Osteoblast (primary cell): Measurements from ENCODE around the gene NPNT. TPM values are rescaled to one million over a fixed set of nuclear protein-coding genes. Genes with fewer than 3 reads are reported as not detected.

ENCODE experiments used
- DNase-seq: peaks from one replicate; pipeline ENCODE4 v3.0.0; 2011; ENCODE audit warnings: low spot score, mixed read lengths; ENCODE audit not compliant: insufficient read length; ENCODE audit errors: missing footprints
- H2AFZ ChIP-seq: 2 replicates; pipeline ENCODE4 v1.6.0; 2011; ENCODE audit warnings: mild to moderate bottlenecking, low read length
- H3K27ac ChIP-seq: 2 replicates; pipeline ENCODE4 v1.5.1; 2011; ENCODE audit warnings: mild to moderate bottlenecking, low read depth, low read length, moderate library complexity
- H3K27me3 ChIP-seq: 2 replicates; pipeline ENCODE4 v1.6.0; 2012; ENCODE audit warnings: mild to moderate bottlenecking, control low read depth, inconsistent platforms, low read length, moderate library complexity; ENCODE audit not compliant: insufficient read depth
- H3K36me3 ChIP-seq: 2 replicates; pipeline ENCODE4 v1.5.1; 2011; ENCODE audit warnings: mild to moderate bottlenecking, low read length, control low read depth, moderate library complexity; ENCODE audit not compliant: insufficient read depth
- H3K4me1 ChIP-seq: 2 replicates; pipeline ENCODE4 v1.5.1; 2011; ENCODE audit warnings: mild to moderate bottlenecking, low read length, control low read depth, moderate library complexity; ENCODE audit not compliant: insufficient read depth
- H3K4me2 ChIP-seq: 2 replicates; pipeline ENCODE4 v1.6.0; 2011; ENCODE audit warnings: mild to moderate bottlenecking, low read length; ENCODE audit not compliant: insufficient read depth
- H3K4me3 ChIP-seq: fragments of 200-600 bp; sonication (generic); 3 replicates; pipeline ENCODE4 v1.5.1; 2012; ENCODE audit warnings: mild to moderate bottlenecking, low read length, inconsistent platforms; ENCODE audit not compliant: insufficient read depth
- H3K79me2 ChIP-seq: 2 replicates; pipeline ENCODE4 v1.6.0; 2012; ENCODE audit warnings: mild to moderate bottlenecking, low read length, control low read depth, inconsistent platforms; ENCODE audit not compliant: insufficient read depth
- H3K9me3 ChIP-seq: 2 replicates; pipeline ENCODE4 v1.5.1; 2011; ENCODE audit warnings: low read depth, low read length, control low read depth
- H4K20me1 ChIP-seq: 2 replicates; pipeline ENCODE4 v1.6.0; 2012; ENCODE audit warnings: mild to moderate bottlenecking, low read length, control low read depth; ENCODE audit not compliant: insufficient read depth
- CTCF ChIP-seq: IDR thresholded peaks from 2 replicates; pipeline ENCODE4 v1.5.1; 2011; ENCODE audit warnings: mild to moderate bottlenecking, low read depth, low read length, moderate library complexity; ENCODE audit errors: extremely low read depth
- total RNA-seq: library from RNA; depleted of rRNA; stranded (reverse); fragments of >200 nt; gene quantifications from 2 replicates; pipeline ENCODE4 v1.2.3, GENCODE V29; 2012

Gene NPNT
- total RNA-seq, 1 donor = 0.36 TPM

GRCh38 chr4:105921301-105921700 lies 26.0 kb downstream of the NPNT start:
- Histone ChIP-seq H2AFZ (no peak overlapping the region), H3K4me1 (no peaks in the 10 kb centered on the region), H3K36me3 (no peaks in the 10 kb centered on the region), H3K27ac (no peak overlapping the region), H3K4me2 (no peak overlapping the region), H3K27me3 (no peaks in the 10 kb centered on the region), H3K4me3 (no peak overlapping the region), H3K79me2 (no peaks in the 10 kb centered on the region), H3K9me3 (no peaks in the 10 kb centered on the region), H4K20me1 (no peaks in the 10 kb centered on the region)
- DNase-seq = no peak
- no peak for TF ChIP-seq CTCF

- no peak overlapping the region for H3K27ac ChIP-seq
- H3K9me3 ChIP-seq = no peaks in the 10 kb centered on the region
- DNase-seq = no peak
- no peaks in the 10 kb centered on the region for H3K27me3 ChIP-seq
- H3K4me1 ChIP-seq = no peaks in the 10 kb centered on the region
- H3K79me2 ChIP-seq = no peaks in the 10 kb centered on the region
- no peak overlapping the region for H2AFZ ChIP-seq
- TF ChIP-seq CTCF = no peak
- H3K4me2 ChIP-seq = no peak overlapping the region
- no peaks in the 10 kb centered on the region for H3K36me3 ChIP-seq
- no peaks in the 10 kb centered on the region for H4K20me1 ChIP-seq
- no peak overlapping the region for H3K4me3 ChIP-seq
These were observed 28.4 kb downstream of the NPNT start for GRCh38 chr4:105923497-105924238.

DNA sequence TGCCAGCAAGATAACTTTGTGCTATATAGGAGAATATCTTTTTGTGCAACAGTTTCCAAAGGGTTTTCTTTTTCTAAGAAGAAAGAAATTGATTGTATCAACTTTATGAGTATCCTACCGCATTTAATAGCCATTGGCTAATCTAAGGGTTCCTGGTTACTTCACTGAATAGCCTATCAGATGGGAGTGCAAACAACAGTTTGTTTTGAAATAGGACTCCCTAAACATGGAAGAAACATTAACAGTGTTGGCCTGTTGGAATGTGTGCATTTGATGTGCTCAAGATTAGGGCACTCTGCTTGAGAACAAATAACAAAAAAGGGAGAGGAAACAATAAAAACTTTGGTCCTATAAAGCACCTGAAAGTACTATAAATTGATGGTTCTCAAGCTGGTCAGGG lies 29.1 kb downstream of the NPNT start:
- no peak for DNase-seq
- TF ChIP-seq CTCF = no peak
- Histone ChIP-seq H3K79me2 (no peaks in the 10 kb centered on the region), H3K4me1 (no peaks in the 10 kb centered on the region), H3K4me3 (no peak overlapping the region), H3K9me3 (no peaks in the 10 kb centered on the region), H4K20me1 (no peaks in the 10 kb centered on the region), H3K36me3 (no peaks in the 10 kb centered on the region), H3K27ac (no peak overlapping the region), H2AFZ (no peak overlapping the region), H3K4me2 (no peak overlapping the region), H3K27me3 (no peaks in the 10 kb centered on the region)

GRCh38 chr4:105930698-105931097 lies 35.4 kb downstream of the NPNT start:
- Histone ChIP-seq H2AFZ (no peak overlapping the region), H3K36me3 (no peaks in the 10 kb centered on the region), H4K20me1 (no peaks in the 10 kb centered on the region), H3K4me2 (no peak overlapping the region), H3K4me1 (no peaks in the 10 kb centered on the region), H3K27ac (no peak overlapping the region), H3K9me3 (no peaks in the 10 kb centered on the region), H3K79me2 (no peaks in the 10 kb centered on the region), H3K27me3 (no peaks in the 10 kb centered on the region), H3K4me3 (no peak overlapping the region)
- no peak for DNase-seq
- TF ChIP-seq CTCF = no peak
